GM12878 (cell line): ENCODE results near the gene FN1. TPM values are rescaled to one million over a fixed set of nuclear protein-coding genes. Genes with fewer than 3 reads are reported as not detected.

Experiments used
- ATAC-seq: fragments of 200-7000 bp; cut with Tn5 transposase; 3 replicates; pipeline ENCODE4 v1.9.1; 2020; ENCODE audit warnings: mild to moderate bottlenecking, moderate library complexity
- BruUV-seq: library from RNA; stranded (reverse); fragments of 400-500 nt; replicated peaks from 2 replicates; lab custom pipeline; 2021; lab: Mats Ljungman, UMichigan
- CTCF ChIA-PET: fragments of 300-600 bp; sonication (Branson Sonifier 250); formaldehyde crosslinking; extraction: SDS; loops from one replicate; lab custom pipeline; 2021; ENCODE audit warnings: inconsistent platforms; lab: Yijun Ruan, JAX
- POLR2A ChIA-PET: fragments of 350-600 bp; formaldehyde crosslinking; extraction: SDS; loops from one replicate; lab custom pipeline; 2021; ENCODE audit warnings: inconsistent platforms; lab: Charles Lee
- RAD21 ChIA-PET: fragments of 300-600 bp; sonication (Branson Sonifier 250); formaldehyde crosslinking; loops from one replicate; lab custom pipeline; 2023; ENCODE audit warnings: antibody characterized with exemption; ENCODE audit not compliant: unreplicated experiment; lab: Charles Lee
- SMC1A ChIA-PET: fragments of 300-600 bp; sonication (Branson Sonifier 250); formaldehyde crosslinking; loops from one replicate; lab custom pipeline; 2023; ENCODE audit not compliant: unreplicated experiment, uncharacterized antibody; lab: Charles Lee
- DNase-seq: peaks from one replicate; pipeline ENCODE4 v3.0.0-alpha.2; 2011; ENCODE audit warnings: low read depth, low spot score
- FAIRE-seq: peaks from 3 replicates; lab custom pipeline; 2011; peaks lifted over from hg19 to GRCh38; lab: Jason Lieb, UNC
- H2AFZ ChIP-seq: 2 replicates; pipeline ENCODE4 v1.6.0; 2011; ENCODE audit warnings: low read depth, low read length, control low read depth; ENCODE audit not compliant: control insufficient read depth
- H3K27ac ChIP-seq: 2 replicates; pipeline ENCODE4 v1.5.1; 2011; ENCODE audit warnings: control low read depth; ENCODE audit not compliant: control insufficient read depth, insufficient read depth
- H3K27me3 ChIP-seq, 2 experiments: replicated peaks in 1 of 2; 2 replicates each; pipeline versions ENCODE4 v1.6.0 to v1.6.1; 2011; ENCODE audit warnings: low read length in 1 of 2; ENCODE audit not compliant: control insufficient read depth in 2 of 2, insufficient read depth in 2 of 2
- H3K36me3 ChIP-seq, 2 experiments: 2 replicates each; pipeline ENCODE4 v1.5.1; 2011; ENCODE audit warnings: low read length in 1 of 2; ENCODE audit not compliant: control insufficient read depth in 2 of 2, insufficient read depth in 2 of 2
- H3K4me1 ChIP-seq: 2 replicates; pipeline ENCODE4 v1.6.1; 2011; ENCODE audit warnings: mild to moderate bottlenecking, low read length, moderate library complexity, mixed read lengths; ENCODE audit not compliant: control insufficient read depth, insufficient read depth
- H3K4me2 ChIP-seq: 2 replicates; pipeline ENCODE4 v1.6.0; 2011; ENCODE audit warnings: control low read depth; ENCODE audit not compliant: control insufficient read depth, insufficient read depth
- H3K4me3 ChIP-seq: fragments of 200-600 bp; sonication (generic); 2 replicates; pipeline ENCODE4 v1.5.1; 2016
- H3K79me2 ChIP-seq: 2 replicates; pipeline ENCODE4 v1.6.0; 2011; ENCODE audit warnings: low read length; ENCODE audit not compliant: control insufficient read depth, insufficient read depth
- H3K9ac ChIP-seq: 2 replicates; pipeline ENCODE4 v1.8.0; 2011; ENCODE audit warnings: low read length, control low read depth, mixed read lengths; ENCODE audit not compliant: control insufficient read depth, insufficient read depth
- H3K9me3 ChIP-seq: replicated peaks from 3 replicates; pipeline ENCODE4 v1.5.1; 2011; ENCODE audit warnings: mild to moderate bottlenecking, low read length; ENCODE audit not compliant: control insufficient read depth, insufficient read depth
- H4K20me1 ChIP-seq: 2 replicates; pipeline ENCODE4 v1.6.0; 2011; ENCODE audit not compliant: control insufficient read depth, insufficient read depth
- ESRRA ChIP-seq: IDR thresholded peaks from 2 replicates; pipeline ENCODE4 v1.6.1; 2012; ENCODE audit warnings: mild to moderate bottlenecking, low read length, improper control_type of control experiment
- MTA2 ChIP-seq: fragments of 450-650 bp; IDR thresholded peaks from 2 replicates; pipeline ENCODE4 v1.6.1; 2016; ENCODE audit warnings: low read depth, mild to moderate bottlenecking, moderate library complexity
- SREBF1 ChIP-seq: IDR thresholded peaks from 2 replicates; pipeline ENCODE4 v1.6.1; 2012; ENCODE audit warnings: mild to moderate bottlenecking, low read length
- ZNF24 ChIP-seq: fragments of 450-650 bp; IDR thresholded peaks from 2 replicates; pipeline ENCODE4 v1.6.1; 2017; ENCODE audit warnings: antibody characterized with exemption, mild to moderate bottlenecking
- WGBS: methylation state at CpG from one replicate; pipeline ENCODE4 v1.1.6; 2016; ENCODE audit warnings: low lambda C conversion rate; ENCODE audit not compliant: insufficient replicate concordance, insufficient coverage; ENCODE audit errors: missing lambda C conversion rate; 5-methylcytosine and 5-hydroxymethylcytosine counted together
- in situ Hi-C: fragments of 300-500 bp; cut with MboI; formaldehyde crosslinking; loops from 9 replicates; pipeline ENCODE4 v1.14.3; 2018; ENCODE audit warnings: mixed read lengths
- intact Hi-C: fragments of 100-400 bp; cut with micrococcal nuclease; formaldehyde crosslinking; loops from one replicate; pipeline ENCODE4 v1.14.2; 2022; ENCODE audit not compliant: unreplicated experiment
- polyA plus RNA-seq, 11 experiments: library from polyadenylated mRNA; depleted of rRNA in 4 of 11; unstranded in 6 of 11; stranded (reverse) in 5 of 11; fragments of >200 nt; fragmentation: Nextera tagmentation in 4 of 11; fragmentation: Illumina TruSeq in 1 of 11; extraction: Ambion mirVana in 4 of 11; extraction: Trizol in 1 of 11; gene quantifications; 1 replicate in 1 of 11; 2 replicates in 10 of 11; pipeline versions ENCODE4 v1.2.1 to v1.2.3, GENCODE V29; 2011 to 2016; ENCODE audit warnings: inconsistent platforms in 2 of 11, missing spikeins in 2 of 11, low read depth in 1 of 11
- total RNA-seq, 4 experiments: library from RNA; depleted of rRNA in 3 of 4; stranded (reverse); fragments of >200 nt in 3 of 4; fragmentation: Illumina TruSeq in 1 of 4; extraction: Trizol in 1 of 4; gene quantifications; 2 replicates each; pipeline versions ENCODE4 v1.2.1 to v1.2.3, GENCODE V29; 2013 to 2021
- TF ChIP-seq, protein P1 (sequence below): IDR thresholded peaks from 2 replicates; pipeline ENCODE4 v1.6.1; 2011; ENCODE audit warnings: mild to moderate bottlenecking, low read depth, low read length, moderate library complexity; ENCODE audit not compliant: insufficient replicate concordance
- TF ChIP-seq, protein P2 (sequence below): IDR thresholded peaks from 2 replicates; pipeline ENCODE4 v1.6.1; 2012; ENCODE audit warnings: improper control_type of control experiment, low read depth, low read length; ENCODE audit not compliant: insufficient replicate concordance
- TF ChIP-seq, protein P3 (sequence below): fragments of 450-650 bp; IDR thresholded peaks from 2 replicates; pipeline ENCODE4 v1.6.1; 2017; ENCODE audit warnings: low read depth, mild to moderate bottlenecking, moderate library complexity

The FN1 gene
- total and polyA plus RNA-seq, 10 of the 15 experiments (the other 5 are each of a cell fraction or from before 2014, with no cell fraction given) = 0.60 to 9.4 (median 1.5) TPM

DNA sequence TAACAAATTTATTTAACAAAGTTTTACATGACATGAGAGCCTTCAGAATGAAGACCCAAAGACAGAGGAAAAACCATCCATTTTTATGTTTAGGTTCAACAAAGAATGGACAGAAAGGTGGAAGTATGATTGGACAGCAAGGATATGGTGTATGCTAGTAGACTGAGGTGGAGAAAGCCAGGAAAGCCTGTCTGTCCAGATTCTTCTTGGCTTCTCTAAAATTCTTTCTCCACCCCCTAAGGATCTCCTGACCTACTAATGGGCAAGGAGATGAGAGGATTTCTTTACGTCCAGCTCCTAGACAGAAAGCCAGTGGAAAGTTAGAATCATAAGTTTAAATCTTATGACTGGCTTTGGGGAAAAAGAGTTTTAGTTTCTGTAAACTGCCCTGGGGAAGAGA, 121.0 kb downstream of the FN1 start:
- ChIA-PET SMC1A (interaction anchor here (0.7 to 1.7 kb wide), 3 partner anchors 21 to 91 kb away, joined by 3 to 5 read pairs (median 3); no protein-coding TSS in a partner anchor), POLR2A (no interaction called here), CTCF (no interaction called here), RAD21 (no interaction called here)
- H3K79me2 ChIP-seq = peaks cover 54% of the 10 kb centered on the region
- no TSS peak for BruUV-seq
- in situ Hi-C loops (no loop called here), intact Hi-C loops (loop anchor here (5.0 to 10.0 kb wide), 2 partner anchors 508 to 520 kb away; partner anchors contain the start of gene BARD1)
- DNase-seq = no peak
- WGBS = 33% methylated on average over 1 of the region's 1 CpG
- no peak for FAIRE-seq
- no peak overlapping the region for H3K4me3 ChIP-seq
- TF ChIP-seq MTA2 (no peak), ESRRA (no peak)
- TF ChIP-seq, protein P1, sequence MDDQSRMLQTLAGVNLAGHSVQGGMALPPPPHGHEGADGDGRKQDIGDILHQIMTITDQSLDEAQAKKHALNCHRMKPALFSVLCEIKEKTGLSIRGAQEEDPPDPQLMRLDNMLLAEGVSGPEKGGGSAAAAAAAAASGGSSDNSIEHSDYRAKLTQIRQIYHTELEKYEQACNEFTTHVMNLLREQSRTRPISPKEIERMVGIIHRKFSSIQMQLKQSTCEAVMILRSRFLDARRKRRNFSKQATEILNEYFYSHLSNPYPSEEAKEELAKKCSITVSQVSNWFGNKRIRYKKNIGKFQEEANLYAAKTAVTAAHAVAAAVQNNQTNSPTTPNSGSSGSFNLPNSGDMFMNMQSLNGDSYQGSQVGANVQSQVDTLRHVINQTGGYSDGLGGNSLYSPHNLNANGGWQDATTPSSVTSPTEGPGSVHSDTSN = no peak
- H3K36me3 ChIP-seq = peaks cover 0 to 30% of the 10 kb centered on the region in 2 experiments; a peak in 3 of 4 replicates
- H3K4me2 ChIP-seq = peak overlapping the region; percentile 42; the same call in 1 of the 2 replicates
- no peaks in the 10 kb centered on the region for H3K27me3 ChIP-seq
- H2AFZ ChIP-seq = no peak overlapping the region
- 0 out of 2 replicates have a peak overlapping the region, but pooled peaks have one; percentile 18 for H3K27ac ChIP-seq
- no peaks in the 10 kb centered on the region; the same call in 2 of the 3 replicates for H3K9me3 ChIP-seq
- ATAC-seq = no peak
- H3K9ac ChIP-seq = no peak overlapping the region
- H3K4me1 ChIP-seq = no peaks in the 10 kb centered on the region; the same call in 1 of the 2 replicates
- H4K20me1 ChIP-seq = no peaks in the 10 kb centered on the region

DNA sequence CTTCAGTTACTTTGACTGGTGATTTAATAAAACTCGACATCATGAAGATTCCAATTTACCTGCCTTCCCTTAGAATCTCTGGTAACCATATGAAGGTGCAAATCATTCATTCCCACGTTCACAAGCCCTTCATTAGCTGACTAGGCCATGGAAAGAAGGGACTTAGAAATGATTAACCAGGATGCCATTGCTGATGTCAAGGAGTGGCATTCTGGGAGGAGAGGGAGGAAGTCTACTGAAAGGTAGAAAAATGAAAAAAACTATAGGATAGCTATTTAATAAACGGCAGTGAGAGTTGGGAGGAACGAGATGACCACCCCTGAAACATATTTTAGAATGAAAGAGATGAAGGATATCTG, 122.6 kb downstream of the FN1 start:
- intact Hi-C loops (loop anchor here (5.0 to 10.0 kb wide), 2 partner anchors 506 to 522 kb away; partner anchors contain the start of gene BARD1), in situ Hi-C loops (no loop called here)
- no peaks in the 10 kb centered on the region for H4K20me1 ChIP-seq
- ChIA-PET RAD21 (interaction anchor here (2.5 to 2.6 kb wide), 2 partner anchors 605 to 618 kb away, joined by 8 to 11 read pairs; no protein-coding TSS in a partner anchor), POLR2A (interaction anchor here (3.2 kb wide), 1 partner anchor 19 kb away, joined by 11 read pairs; no protein-coding TSS in a partner anchor), SMC1A (interaction anchor here (1.1 to 1.8 kb wide), 7 partner anchors 9 to 413 kb away, joined by 3 to 6 read pairs (median 3); no protein-coding TSS in a partner anchor), CTCF (interaction anchor here (0.6 to 1.5 kb wide), 4 partner anchors 19 to 600 kb away, joined by 3 to 4 read pairs (median 3); no protein-coding TSS in a partner anchor)
- no peaks in the 10 kb centered on the region; the same call in 2 of the 3 replicates for H3K9me3 ChIP-seq
- ATAC-seq (no peak), FAIRE-seq (no peak), DNase-seq (no peak)
- H3K9ac ChIP-seq = peak overlapping the region; percentile 90; the same call in 1 of the 2 replicates
- TSS peak; percentile 70 for BruUV-seq
- no peaks in the 10 kb centered on the region for H3K27me3 ChIP-seq
- peak overlapping the region; percentile 97 for H3K27ac ChIP-seq
- H2AFZ ChIP-seq = no peak overlapping the region
- H3K36me3 ChIP-seq = peaks cover 0 to 19% of the 10 kb centered on the region in 2 experiments; a peak in 2 of 4 replicates
- H3K4me1 ChIP-seq = no peaks in the 10 kb centered on the region; the same call in 1 of the 2 replicates
- peak overlapping the region; percentile 60 for H3K4me2 ChIP-seq
- H3K79me2 ChIP-seq = peaks cover 53% of the 10 kb centered on the region
- peak overlapping the region; percentile 86 for H3K4me3 ChIP-seq
- WGBS = 74% methylated on average over 4 of the region's 4 CpGs
- TF ChIP-seq, protein P2, sequence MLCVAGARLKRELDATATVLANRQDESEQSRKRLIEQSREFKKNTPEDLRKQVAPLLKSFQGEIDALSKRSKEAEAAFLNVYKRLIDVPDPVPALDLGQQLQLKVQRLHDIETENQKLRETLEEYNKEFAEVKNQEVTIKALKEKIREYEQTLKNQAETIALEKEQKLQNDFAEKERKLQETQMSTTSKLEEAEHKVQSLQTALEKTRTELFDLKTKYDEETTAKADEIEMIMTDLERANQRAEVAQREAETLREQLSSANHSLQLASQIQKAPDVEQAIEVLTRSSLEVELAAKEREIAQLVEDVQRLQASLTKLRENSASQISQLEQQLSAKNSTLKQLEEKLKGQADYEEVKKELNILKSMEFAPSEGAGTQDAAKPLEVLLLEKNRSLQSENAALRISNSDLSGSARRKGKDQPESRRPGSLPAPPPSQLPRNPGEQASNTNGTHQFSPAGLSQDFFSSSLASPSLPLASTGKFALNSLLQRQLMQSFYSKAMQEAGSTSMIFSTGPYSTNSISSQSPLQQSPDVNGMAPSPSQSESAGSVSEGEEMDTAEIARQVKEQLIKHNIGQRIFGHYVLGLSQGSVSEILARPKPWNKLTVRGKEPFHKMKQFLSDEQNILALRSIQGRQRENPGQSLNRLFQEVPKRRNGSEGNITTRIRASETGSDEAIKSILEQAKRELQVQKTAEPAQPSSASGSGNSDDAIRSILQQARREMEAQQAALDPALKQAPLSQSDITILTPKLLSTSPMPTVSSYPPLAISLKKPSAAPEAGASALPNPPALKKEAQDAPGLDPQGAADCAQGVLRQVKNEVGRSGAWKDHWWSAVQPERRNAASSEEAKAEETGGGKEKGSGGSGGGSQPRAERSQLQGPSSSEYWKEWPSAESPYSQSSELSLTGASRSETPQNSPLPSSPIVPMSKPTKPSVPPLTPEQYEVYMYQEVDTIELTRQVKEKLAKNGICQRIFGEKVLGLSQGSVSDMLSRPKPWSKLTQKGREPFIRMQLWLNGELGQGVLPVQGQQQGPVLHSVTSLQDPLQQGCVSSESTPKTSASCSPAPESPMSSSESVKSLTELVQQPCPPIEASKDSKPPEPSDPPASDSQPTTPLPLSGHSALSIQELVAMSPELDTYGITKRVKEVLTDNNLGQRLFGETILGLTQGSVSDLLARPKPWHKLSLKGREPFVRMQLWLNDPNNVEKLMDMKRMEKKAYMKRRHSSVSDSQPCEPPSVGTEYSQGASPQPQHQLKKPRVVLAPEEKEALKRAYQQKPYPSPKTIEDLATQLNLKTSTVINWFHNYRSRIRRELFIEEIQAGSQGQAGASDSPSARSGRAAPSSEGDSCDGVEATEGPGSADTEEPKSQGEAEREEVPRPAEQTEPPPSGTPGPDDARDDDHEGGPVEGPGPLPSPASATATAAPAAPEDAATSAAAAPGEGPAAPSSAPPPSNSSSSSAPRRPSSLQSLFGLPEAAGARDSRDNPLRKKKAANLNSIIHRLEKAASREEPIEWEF = no peak
- TF ChIP-seq, protein P3, sequence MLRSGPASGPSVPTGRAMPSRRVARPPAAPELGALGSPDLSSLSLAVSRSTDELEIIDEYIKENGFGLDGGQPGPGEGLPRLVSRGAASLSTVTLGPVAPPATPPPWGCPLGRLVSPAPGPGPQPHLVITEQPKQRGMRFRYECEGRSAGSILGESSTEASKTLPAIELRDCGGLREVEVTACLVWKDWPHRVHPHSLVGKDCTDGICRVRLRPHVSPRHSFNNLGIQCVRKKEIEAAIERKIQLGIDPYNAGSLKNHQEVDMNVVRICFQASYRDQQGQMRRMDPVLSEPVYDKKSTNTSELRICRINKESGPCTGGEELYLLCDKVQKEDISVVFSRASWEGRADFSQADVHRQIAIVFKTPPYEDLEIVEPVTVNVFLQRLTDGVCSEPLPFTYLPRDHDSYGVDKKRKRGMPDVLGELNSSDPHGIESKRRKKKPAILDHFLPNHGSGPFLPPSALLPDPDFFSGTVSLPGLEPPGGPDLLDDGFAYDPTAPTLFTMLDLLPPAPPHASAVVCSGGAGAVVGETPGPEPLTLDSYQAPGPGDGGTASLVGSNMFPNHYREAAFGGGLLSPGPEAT = no peak
- no peak for TF ChIP-seq SREBF1
- peak; percentile 55; the same call in 1 of the 2 replicates for TF ChIP-seq ZNF24
